ENCODE measurements around the gene KIF14. TPM values are rescaled to one million over a fixed set of nuclear protein-coding genes. Genes with fewer than 3 reads are reported as not detected.

Gene KIF14
- polyA plus RNA-seq, 5 donors: 3.4 to 15.6 (median 7.8) TPM

Other genes starting within 250 kb of the KIF14 start
- gene ZNF281, start 210.7 kb downstream of the KIF14 start, polyA plus RNA-seq (ENCODE audit: insufficient read depth in 1 of 5, insufficient read length in 5 of 5, low replicate concordance in 1 of 5): 10 to 100 TPM; 19.4 to 30.2 (median 26.9) TPM
- gene DDX59, start 49.2 kb upstream of the KIF14 start, polyA plus RNA-seq (ENCODE audit: insufficient read depth in 1 of 5, insufficient read length in 5 of 5, low replicate concordance in 1 of 5): 10 to 100 TPM; 24.8 to 39.2 (median 32.1) TPM
- gene CAMSAP2, start 118.1 kb upstream of the KIF14 start, polyA plus RNA-seq (ENCODE audit: insufficient read depth in 1 of 5, insufficient read length in 5 of 5, low replicate concordance in 1 of 5): 10 to 100 TPM; 31.2 to 59.7 (median 50.9) TPM